GM21381 (cell line): Measurements from ENCODE around the gene PLCH1.
"Not testable (repeated sequence)": the region's sequence is repeated elsewhere in the genome, so short reads cannot be mapped to it uniquely, and the experiment has no call there.

ENCODE experiments used
- ATAC-seq: cut with Tn5 transposase; IDR thresholded peaks from one replicate; pipeline ENCODE4 v1.9.1; 2021; ENCODE audit warnings: mild to moderate bottlenecking, moderate library complexity; ENCODE audit not compliant: unreplicated experiment

Gene PLCH1

GRCh38 chr3:155425396-155425795, 319.5 kb downstream of the PLCH1 start:
- no peak for ATAC-seq

DNA sequence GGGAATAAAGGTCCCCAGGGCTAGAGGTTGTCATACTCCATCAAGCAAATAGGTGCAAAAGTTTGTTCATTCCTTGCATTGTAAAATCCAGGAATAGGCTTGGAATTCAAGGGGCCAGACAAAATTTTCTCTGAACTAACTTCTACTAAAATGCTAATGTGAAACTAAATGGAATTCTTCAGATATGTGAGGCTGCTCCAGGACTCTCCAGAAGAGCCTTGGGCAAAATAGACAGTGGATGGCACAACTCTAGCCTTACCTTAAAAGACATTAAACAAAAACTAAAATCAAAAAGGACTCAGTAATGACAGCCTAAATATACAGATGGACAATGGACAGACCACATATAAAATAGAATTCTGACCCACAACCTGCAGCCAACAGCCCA, 320.6 kb downstream of the PLCH1 start:
- ATAC-seq, result no peak

DNA sequence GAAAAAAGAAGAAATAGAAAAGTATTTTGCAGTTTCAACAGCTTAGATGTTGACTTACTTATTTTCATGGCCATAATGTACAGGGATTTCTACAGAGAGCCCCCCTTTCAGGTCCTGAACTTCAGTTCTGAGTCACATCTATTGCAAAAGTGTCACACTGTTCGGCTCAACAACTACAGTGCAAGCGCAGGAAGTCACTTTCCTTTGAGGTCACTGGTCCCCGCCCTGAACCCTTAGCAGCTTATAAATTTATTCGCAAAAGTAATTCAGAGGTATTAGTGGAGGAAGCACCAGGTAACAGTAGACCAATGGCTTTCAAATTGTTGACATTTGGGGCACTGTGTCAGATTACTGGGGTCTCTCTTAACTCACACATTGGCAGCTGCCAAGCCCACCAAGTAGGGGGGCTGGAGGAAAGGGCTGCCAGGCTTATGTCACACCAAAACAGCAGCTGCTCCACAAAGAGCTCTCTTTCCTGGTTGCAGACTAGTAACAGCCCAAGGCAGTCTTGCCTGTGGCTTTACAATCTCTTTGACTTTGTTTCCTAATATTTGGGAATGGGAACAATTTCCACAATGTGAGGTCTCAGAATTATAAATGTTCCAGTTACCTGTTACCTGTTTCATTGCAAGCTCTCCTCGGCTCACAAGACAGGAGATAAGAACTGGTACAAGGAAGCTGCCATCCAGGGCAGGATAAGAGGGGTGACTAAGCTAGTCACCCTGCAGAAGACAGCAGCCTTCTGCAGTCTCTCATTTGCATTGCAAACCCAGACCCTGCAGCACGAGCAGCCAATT, 321.1 kb downstream of the PLCH1 start:
- ATAC-seq, result no peak

GRCh38 chr3:155420881-155421486, 323.9 kb downstream of the PLCH1 start:
- ATAC-seq, result no peak

- ATAC-seq, result no peak
Measured at GRCh38 chr3:155420406-155420805, 324.5 kb downstream of the PLCH1 start.

DNA sequence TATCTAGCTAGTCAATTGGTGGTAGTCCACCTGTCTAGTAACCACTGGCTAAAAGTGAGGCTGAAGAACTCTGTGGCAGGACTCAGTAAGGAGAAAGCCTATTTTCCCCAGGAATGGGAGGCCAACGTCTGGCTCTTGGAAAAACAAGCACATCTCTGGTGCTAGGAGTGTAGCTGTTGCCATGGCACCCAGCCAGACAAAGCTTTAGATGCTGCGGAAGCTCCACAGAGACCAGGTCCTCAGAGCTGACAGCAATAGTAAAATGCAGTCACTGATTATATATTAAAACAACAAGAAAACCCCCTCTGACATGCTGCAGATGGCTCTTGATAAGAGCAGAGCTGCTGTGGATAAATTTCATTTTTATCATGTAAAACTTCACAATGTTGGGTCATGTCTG, 326.5 kb downstream of the PLCH1 start:
- no peak for ATAC-seq

GRCh38 chr3:155417119-155417517, 327.8 kb downstream of the PLCH1 start:
- no peak for ATAC-seq

GRCh38 chr3:155416500-155417118, 328.3 kb downstream of the PLCH1 start:
- no peak for ATAC-seq

DNA sequence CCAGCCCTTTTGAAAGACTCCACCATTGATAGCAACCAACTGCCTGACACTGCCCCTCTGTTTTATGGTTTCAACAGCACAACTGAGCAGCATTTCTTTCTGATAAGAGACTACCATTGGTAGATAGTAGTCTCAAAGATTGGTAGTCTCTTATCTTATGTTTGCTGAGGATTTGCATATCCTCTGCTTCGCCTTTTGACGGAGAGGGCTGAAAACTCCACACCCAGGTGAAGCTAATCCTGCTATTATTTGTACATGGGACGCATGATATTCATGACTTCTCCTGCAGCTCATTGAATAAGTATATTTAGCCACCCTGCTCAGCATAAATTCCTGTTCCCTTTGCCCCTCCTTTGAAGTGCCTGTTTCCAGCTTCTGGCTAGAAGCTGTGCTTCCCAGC, 332.0 kb downstream of the PLCH1 start:
- no peak for ATAC-seq

DNA sequence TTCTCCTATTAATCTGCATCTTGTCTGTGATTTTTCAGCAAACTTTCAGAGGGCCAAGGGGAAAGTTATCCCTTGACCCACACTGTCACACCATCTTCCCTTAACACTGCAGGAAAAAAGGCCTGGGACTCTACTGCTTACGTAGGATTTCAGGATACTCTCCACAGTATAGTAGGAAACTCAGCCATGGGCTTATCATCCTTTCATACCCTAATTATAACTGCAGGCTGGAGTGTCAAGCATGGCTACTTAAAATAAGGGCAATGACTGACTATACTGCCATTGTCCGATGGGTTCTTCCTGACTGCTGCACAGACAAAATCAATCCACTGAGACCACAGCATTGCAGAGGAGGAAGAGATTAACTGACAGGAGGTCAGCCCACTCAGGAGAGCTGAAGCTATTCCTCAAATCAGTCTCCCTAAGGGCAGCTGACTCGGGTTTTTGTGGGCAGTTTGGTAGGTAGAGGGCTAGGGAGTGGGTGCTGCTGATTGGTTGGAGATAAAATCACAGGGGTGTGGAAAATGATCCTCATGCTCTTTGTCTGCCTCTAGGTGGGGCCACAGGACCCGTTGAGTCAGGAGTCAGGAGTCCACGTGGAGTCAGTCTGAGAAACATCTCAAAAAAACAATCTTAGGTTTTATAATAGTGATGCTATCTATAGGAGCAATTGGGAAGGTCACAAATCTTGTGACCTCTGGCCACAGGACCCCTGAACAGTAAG, 333.2 kb downstream of the PLCH1 start:
- no peak for ATAC-seq

DNA sequence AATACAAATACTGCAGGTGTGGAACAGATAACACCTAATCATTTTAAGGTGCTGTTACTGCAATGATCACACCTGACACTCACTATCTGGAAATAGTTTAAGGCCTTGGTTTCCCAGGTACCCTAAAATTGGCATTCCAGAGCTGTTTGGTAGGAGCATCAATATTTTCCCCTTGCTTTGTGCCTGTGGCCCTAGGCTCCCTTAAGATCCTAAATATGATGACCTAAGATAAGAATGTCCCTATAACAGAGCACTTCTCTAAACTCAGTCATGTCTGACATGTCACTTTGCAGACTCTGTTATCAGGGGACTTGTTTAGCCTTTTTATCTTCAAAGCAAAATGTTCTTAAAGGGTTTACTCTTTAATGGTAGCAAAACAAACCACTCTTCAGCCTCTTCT, 335.5 kb downstream of the PLCH1 start:
- no peak for ATAC-seq

DNA sequence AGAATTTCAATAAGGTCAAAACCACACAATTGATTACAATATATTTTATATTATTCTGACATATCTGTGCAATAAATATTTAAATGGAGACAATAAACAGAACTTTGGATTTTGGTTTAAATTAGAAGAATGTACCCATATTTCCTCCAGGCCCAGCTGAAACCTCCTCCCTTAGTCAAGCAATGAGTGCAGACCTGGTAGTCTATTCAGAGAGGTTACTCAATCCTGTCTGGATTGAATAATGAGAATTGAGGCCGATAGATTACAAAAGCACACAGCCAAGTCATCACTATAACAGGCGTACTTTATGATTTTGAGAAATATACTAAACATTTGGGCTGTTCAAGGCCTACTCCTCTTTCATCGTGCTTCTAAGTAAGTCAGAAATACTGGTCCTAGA, 336.9 kb downstream of the PLCH1 start:
- ATAC-seq, result no peak

DNA sequence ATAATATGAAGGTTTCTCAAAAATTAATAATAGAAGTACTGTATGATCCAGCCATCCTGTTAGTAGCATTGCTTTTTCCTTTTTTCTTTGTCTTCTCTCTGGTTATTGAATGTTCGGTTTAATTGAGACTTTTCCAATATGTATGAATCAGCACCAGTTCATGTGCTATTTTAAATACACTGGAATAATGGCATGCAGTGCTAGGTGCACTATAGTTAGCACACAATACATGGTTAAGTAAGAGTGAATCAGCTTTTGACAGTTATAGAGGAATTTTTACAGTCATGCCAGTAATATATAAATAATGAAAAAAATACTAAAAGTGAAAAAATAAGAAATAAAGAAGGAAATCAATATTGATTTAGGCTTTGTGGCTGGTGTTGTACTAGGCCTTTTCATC, 337.5 kb downstream of the PLCH1 start:
- ATAC-seq, result no peak

DNA sequence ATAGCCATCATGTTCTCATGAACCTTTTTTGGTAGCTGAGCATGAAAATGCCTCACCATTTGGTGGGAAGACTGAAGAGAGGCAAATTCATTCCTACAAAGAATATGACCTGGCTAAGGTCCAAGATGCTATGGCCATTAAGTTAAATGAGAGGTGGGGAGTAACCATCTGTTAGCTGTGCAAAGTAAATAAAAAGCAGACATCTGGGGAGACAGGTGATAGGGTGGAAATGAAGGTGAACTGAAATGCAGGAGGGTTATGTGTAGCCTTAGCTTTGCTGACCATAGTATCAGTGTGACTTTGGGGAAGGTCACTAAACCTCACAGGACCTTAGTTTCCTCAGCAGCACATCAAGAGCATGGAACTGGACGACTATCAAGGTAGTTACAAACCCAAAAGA, 340.4 kb downstream of the PLCH1 start:
- ATAC-seq, result no peak

DNA sequence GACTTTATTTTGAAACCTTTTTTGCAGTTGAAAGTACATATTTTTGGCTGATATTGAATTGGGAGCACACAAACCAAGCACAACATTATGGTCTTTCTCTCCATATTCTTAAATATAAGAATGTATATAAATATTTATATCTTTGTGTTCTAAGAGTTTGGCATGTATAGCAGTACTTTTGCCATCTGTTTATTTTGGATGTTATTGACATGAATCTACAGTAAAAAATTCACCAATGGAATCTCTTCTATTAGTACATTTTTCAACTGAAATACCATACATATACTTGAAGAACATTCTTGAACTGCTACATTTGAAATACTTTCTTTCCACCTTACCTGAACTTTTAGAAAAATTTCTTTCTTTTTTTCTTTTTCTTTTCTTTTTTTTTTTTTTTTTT, 342.2 kb downstream of the PLCH1 start:
- no peak for ATAC-seq

DNA sequence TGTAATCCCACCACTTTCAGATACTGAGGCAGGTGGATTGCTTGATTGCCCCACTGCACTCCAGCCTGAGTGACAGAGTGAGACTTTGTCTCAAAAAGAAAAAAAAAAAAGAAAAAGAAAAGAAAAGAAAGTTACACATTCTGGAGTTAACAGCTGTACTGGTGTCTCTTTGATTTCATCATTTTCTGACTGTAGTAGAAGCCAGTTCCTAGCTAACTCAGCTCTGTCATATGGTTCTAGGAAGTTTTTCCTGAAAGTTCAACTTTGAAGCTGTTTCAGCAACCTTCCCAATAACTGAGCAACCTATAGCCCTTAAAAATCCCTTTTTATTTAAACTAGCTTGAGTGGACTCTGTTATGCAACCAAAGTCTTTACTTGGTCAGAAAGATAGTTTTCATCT, 346.8 kb downstream of the PLCH1 start:
- no peak for ATAC-seq

- ATAC-seq, result not testable (repeated sequence)
Measured at GRCh38 chr3:155394896-155395295, 350.0 kb downstream of the PLCH1 start.

DNA sequence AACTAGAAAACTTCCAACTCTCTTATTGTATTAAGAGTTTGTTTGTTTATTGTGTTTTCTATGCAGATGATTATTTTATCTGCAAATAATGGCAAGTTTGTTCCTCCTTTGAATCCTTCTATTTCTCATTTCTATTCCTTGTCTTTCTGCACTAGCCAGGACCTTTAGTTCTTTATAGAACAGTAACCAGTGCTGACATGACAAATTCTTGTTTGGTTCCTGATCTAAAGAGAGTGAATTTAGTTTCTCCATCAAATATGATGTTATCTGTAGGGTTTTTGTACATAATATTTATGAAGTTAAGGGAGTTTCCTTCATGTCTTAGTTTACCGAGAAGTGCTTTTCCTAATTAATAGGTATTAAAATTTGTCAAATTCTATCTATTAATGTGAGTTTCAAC, 350.6 kb downstream of the PLCH1 start:
- no peak for ATAC-seq

DNA sequence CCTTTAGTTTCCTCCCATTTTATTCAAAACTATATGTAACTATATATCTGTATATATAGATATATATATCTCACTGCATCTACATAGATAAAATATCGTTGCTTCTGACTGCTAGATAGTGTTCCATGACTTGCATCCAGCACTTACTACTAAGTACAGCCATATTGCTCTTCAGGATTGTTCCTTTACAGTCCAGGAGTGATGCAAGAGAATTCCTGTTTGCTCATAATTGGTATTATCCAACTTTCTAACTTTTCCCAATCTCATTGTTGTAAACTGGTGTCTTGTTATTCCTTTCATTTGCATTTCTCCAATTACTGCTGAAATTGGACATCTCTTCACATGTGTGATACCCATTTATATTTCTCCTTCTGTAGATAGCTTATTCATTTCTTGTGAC, 351.6 kb downstream of the PLCH1 start:
- no peak for ATAC-seq

DNA sequence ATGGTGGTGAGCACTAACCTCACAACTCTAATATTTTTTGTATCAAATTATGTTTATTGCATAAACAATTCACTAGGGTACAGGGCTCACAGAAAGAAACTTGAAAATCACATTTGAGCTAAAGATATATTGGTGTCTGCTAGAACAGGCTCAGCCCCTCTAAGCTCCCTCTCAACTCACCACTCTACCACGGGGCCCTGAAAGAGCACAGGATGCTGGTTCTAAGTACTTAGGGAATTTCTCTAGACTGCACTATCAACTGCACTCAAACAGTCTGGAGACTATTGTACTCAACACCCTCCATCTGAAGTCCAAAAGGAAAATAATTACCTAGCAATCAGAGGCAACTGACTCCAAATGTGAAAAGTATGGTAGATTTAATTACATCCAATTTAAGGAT, 352.7 kb downstream of the PLCH1 start:
- no peak for ATAC-seq

DNA sequence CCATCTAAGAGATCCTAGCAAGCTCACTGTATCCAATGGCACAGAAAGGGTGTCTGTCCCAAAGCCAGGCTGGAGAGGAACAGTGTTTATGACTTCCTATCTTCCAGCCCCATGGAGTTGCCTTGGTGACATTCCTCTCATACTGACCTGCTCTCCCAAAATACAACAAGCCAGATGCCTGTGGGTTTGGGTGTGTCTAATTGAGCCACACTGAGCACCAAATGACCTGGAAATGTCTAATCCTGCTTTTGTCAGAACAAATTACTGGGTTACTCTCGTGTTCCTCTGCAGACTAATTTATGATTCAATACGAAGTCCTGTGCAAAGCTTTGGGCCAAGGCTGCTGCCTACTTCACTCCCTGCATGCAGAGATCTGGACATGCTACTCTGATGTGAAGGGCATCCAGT, 353.3 kb downstream of the PLCH1 start:
- ATAC-seq, result no peak

- ATAC-seq, result no peak
Measured at GRCh38 chr3:155391104-155391503, 353.8 kb downstream of the PLCH1 start.
